ENCODE results near the gene DGKZ. TPM values are rescaled to one million over a fixed set of nuclear protein-coding genes. Genes with fewer than 3 reads are reported as not detected.
A peak's percentile ranks its signal among the peaks of the same experiment; 100 is the strongest.

DGKZ gene
- polyA plus RNA-seq, 3 donors: 30.4 to 217 (median 33.4) TPM

GRCh38 chr11:46332568-46333393 lies 14.5 kb upstream of the DGKZ start:
- peak overlapping the region; percentile 30 for H3K9ac ChIP-seq (ENCODE audit: insufficient read depth, low read length, poor library complexity, severe bottlenecking)
- intact Hi-C loops (cut with micrococcal nuclease): no loop called here
- H3K36me3 ChIP-seq (replicated peaks in 1 of 2; ENCODE audit: control insufficient read depth in 1 of 2, insufficient read depth in 2 of 2, low read length in 2 of 2): no peaks in the 10 kb centered on the region
- peaks cover 7 to 18% of the 10 kb centered on the region in 2 donors for H3K36me3 Mint-ChIP-seq
- H4K20me1 ChIP-seq (ENCODE audit: insufficient read depth, low read length): peaks cover 15% of the 10 kb centered on the region
- no peak overlapping the region for H3K27ac ChIP-seq (ENCODE audit: low read depth in 1 of 2, low read length in 2 of 2)
- peaks cover 67% of the 10 kb centered on the region for H3K4me1 Mint-ChIP-seq
- H3K9me3 ChIP-seq (replicated peaks in 1 of 2; ENCODE audit: control insufficient read depth in 1 of 2, insufficient read depth in 1 of 2, low read length in 2 of 2): peaks cover 0 to 7% of the 10 kb centered on the region in 2 donors
- DNase-seq: no peak
- H3K4me2 ChIP-seq (replicated peaks; ENCODE audit: extremely low read depth, low read length, poor library complexity, severe bottlenecking): peak overlapping the region; percentile 78
- peak overlapping the region in 2 of 3 experiments; percentile 3 to 64 for H3K4me3 ChIP-seq (replicated peaks in 1 of 3; ENCODE audit: low read depth in 2 of 3, low read length in 3 of 3)
- H3K9me3 Mint-ChIP-seq: peaks cover 0 to 9% (median 4%) of the 10 kb centered on the region in 7 donors
- H3K27ac Mint-ChIP-seq: peak overlapping the region in 1 of 7 donors; percentile 43
- peak overlapping the region; percentile 64 for H2AFZ ChIP-seq (ENCODE audit: insufficient read depth, low read depth, low read length, poor library complexity, severe bottlenecking)
- H3K4me3 Mint-ChIP-seq: peak overlapping the region; percentile 73 to 87
- peaks cover 47 to 66% (median 58%) of the 10 kb centered on the region in 3 donors for H3K27me3 Mint-ChIP-seq (ENCODE audit: low read depth in 3 of 3)
- WGBS (ENCODE audit: insufficient coverage): 1% methylated on average over 98 of the region's 99 CpGs
- H3K4me1 ChIP-seq (ENCODE audit: control insufficient read depth in 1 of 2, insufficient read depth in 2 of 2, low read length in 2 of 2): peaks cover 66 to 74% of the 10 kb centered on the region in 2 donors
- TF ChIP-seq CTCF (IDR thresholded peaks at IDR 0.05): no peak
- peaks cover 14 to 46% of the 10 kb centered on the region in 2 donors for H3K27me3 ChIP-seq (ENCODE audit: control insufficient read depth in 2 of 2, insufficient read depth in 2 of 2, low read length in 2 of 2)
- H3K79me2 ChIP-seq (ENCODE audit: insufficient read depth, low read length): no peaks in the 10 kb centered on the region

GRCh38 chr11:46333394-46333947 lies 13.8 kb upstream of the DGKZ start:
- H3K4me3 ChIP-seq (replicated peaks in 1 of 3; ENCODE audit: low read depth in 2 of 3, low read length in 3 of 3): peak overlapping the region in 2 of 3 experiments; percentile 7 to 64
- peaks cover 14 to 46% of the 10 kb centered on the region in 2 donors for H3K27me3 ChIP-seq (ENCODE audit: control insufficient read depth in 2 of 2, insufficient read depth in 2 of 2, low read length in 2 of 2)
- intact Hi-C loops (cut with micrococcal nuclease): no loop called here
- H3K9me3 ChIP-seq (replicated peaks in 1 of 2; ENCODE audit: control insufficient read depth in 1 of 2, insufficient read depth in 1 of 2, low read length in 2 of 2): peaks cover 0 to 7% of the 10 kb centered on the region in 2 donors
- peak overlapping the region in 1 of 7 donors; percentile 79 for H3K27ac Mint-ChIP-seq
- H4K20me1 ChIP-seq (ENCODE audit: insufficient read depth, low read length): peaks cover 15% of the 10 kb centered on the region
- 5% methylated on average over 25 of the region's 25 CpGs for WGBS (ENCODE audit: insufficient coverage)
- no peak for DNase-seq
- H3K4me3 Mint-ChIP-seq: peak overlapping the region; percentile 73 to 87
- H3K9ac ChIP-seq (ENCODE audit: insufficient read depth, low read length, poor library complexity, severe bottlenecking): peak overlapping the region; percentile 30
- H2AFZ ChIP-seq (ENCODE audit: insufficient read depth, low read depth, low read length, poor library complexity, severe bottlenecking): peak overlapping the region; percentile 64
- TF ChIP-seq CTCF (IDR thresholded peaks at IDR 0.05): no peak
- peaks cover 47 to 66% (median 55%) of the 10 kb centered on the region in 3 donors for H3K27me3 Mint-ChIP-seq (ENCODE audit: low read depth in 3 of 3)
- H3K36me3 Mint-ChIP-seq: peaks cover 7 to 18% of the 10 kb centered on the region in 2 donors
- H3K4me1 ChIP-seq (ENCODE audit: control insufficient read depth in 1 of 2, insufficient read depth in 2 of 2, low read length in 2 of 2): peaks cover 73 to 81% of the 10 kb centered on the region in 2 donors
- H3K79me2 ChIP-seq (ENCODE audit: insufficient read depth, low read length): no peaks in the 10 kb centered on the region
- no peaks in the 10 kb centered on the region for H3K36me3 ChIP-seq (replicated peaks in 1 of 2; ENCODE audit: control insufficient read depth in 1 of 2, insufficient read depth in 2 of 2, low read length in 2 of 2)
- H3K9me3 Mint-ChIP-seq: peaks cover 0 to 9% (median 4%) of the 10 kb centered on the region in 7 donors
- H3K27ac ChIP-seq (ENCODE audit: low read depth in 1 of 2, low read length in 2 of 2): no peak overlapping the region
- peak overlapping the region; percentile 78 for H3K4me2 ChIP-seq (replicated peaks; ENCODE audit: extremely low read depth, low read length, poor library complexity, severe bottlenecking)
- H3K4me1 Mint-ChIP-seq: peaks cover 73% of the 10 kb centered on the region

Data from CD14-positive monocyte (primary cell).